ENCODE results near the gene GATAD2B.

DNA sequence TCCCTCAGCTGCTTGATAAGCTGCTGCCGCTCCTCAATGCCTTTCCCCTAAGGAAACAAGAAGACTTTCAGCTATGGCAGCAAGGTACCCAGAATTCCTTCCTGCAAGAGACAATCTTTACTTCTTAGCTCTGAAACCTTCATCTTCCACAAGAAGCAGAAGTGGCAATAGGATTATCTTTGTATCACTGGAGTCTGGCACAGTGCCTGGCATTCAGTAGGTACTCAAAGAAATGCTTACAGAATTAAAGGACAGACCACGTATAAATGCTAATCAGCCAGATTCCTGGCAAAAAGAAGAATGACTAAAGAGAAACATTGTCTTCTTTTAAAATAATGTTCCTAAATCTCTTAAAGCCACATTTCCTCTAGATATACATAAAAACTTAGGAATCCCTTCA is 103.9 kb downstream of the GATAD2B start:
- TF ChIP-seq HDAC2 (IDR thresholded peaks at IDR 0.05) (no peak), RNF2 (IDR thresholded peaks at IDR 0.05; ENCODE audit: borderline replicate concordance, low read depth) (no peak), ZFP36 (IDR thresholded peaks at IDR 0.05; ENCODE audit: borderline replicate concordance, partially characterized antibody) (no peak), KDM1A (IDR thresholded peaks at IDR 0.05; ENCODE audit: low read depth) (no peak)
- TF ChIP-seq, protein P1, sequence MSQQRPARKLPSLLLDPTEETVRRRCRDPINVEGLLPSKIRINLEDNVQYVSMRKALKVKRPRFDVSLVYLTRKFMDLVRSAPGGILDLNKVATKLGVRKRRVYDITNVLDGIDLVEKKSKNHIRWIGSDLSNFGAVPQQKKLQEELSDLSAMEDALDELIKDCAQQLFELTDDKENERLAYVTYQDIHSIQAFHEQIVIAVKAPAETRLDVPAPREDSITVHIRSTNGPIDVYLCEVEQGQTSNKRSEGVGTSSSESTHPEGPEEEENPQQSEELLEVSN (IDR thresholded peaks at IDR 0.05; ENCODE audit: borderline replicate concordance, low read depth) = no peak
- TF ChIP-seq, protein P2, sequence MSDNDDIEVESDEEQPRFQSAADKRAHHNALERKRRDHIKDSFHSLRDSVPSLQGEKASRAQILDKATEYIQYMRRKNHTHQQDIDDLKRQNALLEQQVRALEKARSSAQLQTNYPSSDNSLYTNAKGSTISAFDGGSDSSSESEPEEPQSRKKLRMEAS (IDR thresholded peaks at IDR 0.05) = no peak
- TF ChIP-seq, protein P3, sequence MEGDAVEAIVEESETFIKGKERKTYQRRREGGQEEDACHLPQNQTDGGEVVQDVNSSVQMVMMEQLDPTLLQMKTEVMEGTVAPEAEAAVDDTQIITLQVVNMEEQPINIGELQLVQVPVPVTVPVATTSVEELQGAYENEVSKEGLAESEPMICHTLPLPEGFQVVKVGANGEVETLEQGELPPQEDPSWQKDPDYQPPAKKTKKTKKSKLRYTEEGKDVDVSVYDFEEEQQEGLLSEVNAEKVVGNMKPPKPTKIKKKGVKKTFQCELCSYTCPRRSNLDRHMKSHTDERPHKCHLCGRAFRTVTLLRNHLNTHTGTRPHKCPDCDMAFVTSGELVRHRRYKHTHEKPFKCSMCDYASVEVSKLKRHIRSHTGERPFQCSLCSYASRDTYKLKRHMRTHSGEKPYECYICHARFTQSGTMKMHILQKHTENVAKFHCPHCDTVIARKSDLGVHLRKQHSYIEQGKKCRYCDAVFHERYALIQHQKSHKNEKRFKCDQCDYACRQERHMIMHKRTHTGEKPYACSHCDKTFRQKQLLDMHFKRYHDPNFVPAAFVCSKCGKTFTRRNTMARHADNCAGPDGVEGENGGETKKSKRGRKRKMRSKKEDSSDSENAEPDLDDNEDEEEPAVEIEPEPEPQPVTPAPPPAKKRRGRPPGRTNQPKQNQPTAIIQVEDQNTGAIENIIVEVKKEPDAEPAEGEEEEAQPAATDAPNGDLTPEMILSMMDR (IDR thresholded peaks at IDR 0.05) = no peak
- TF ChIP-seq, protein P4, sequence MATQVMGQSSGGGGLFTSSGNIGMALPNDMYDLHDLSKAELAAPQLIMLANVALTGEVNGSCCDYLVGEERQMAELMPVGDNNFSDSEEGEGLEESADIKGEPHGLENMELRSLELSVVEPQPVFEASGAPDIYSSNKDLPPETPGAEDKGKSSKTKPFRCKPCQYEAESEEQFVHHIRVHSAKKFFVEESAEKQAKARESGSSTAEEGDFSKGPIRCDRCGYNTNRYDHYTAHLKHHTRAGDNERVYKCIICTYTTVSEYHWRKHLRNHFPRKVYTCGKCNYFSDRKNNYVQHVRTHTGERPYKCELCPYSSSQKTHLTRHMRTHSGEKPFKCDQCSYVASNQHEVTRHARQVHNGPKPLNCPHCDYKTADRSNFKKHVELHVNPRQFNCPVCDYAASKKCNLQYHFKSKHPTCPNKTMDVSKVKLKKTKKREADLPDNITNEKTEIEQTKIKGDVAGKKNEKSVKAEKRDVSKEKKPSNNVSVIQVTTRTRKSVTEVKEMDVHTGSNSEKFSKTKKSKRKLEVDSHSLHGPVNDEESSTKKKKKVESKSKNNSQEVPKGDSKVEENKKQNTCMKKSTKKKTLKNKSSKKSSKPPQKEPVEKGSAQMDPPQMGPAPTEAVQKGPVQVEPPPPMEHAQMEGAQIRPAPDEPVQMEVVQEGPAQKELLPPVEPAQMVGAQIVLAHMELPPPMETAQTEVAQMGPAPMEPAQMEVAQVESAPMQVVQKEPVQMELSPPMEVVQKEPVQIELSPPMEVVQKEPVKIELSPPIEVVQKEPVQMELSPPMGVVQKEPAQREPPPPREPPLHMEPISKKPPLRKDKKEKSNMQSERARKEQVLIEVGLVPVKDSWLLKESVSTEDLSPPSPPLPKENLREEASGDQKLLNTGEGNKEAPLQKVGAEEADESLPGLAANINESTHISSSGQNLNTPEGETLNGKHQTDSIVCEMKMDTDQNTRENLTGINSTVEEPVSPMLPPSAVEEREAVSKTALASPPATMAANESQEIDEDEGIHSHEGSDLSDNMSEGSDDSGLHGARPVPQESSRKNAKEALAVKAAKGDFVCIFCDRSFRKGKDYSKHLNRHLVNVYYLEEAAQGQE (IDR thresholded peaks at IDR 0.05) = no peak
